Gastrocnemius medialis (tissue), 4 donors: Measurements from ENCODE around the gene LARP1. TPM values are rescaled to one million over a fixed set of nuclear protein-coding genes. Genes with fewer than 3 reads are reported as not detected.
"Not testable (repeated sequence)": the region's sequence is repeated elsewhere in the genome, so short reads cannot be mapped to it uniquely, and the experiment has no call there.

Source experiments
- ATAC-seq, 2 donors: fragments of 150-250 bp; one replicate each; pipeline ENCODE4 v1.9.1; 2016
- DNase-seq, 2 donors: peaks; one replicate each; pipeline ENCODE4 v3.0.0-alpha.2; 2019
- H3K27ac ChIP-seq, 4 donors: fragments of 200-600 bp; sonication (generic); 1 replicate in 1 of 4; 2 replicates in 3 of 4; pipeline ENCODE4 v1.5.1; 2016 to 2018; ENCODE audit warnings: mild to moderate bottlenecking in 2 of 4, moderate library complexity in 1 of 4
- H3K27me3 ChIP-seq, 3 donors: fragments of 200-600 bp; sonication (generic) in 2 of 3; 1 replicate in 1 of 3; 2 replicates in 2 of 3; pipeline versions ENCODE4 v1.5.1 to v1.6.0; 2016 to 2019; ENCODE audit warnings: mild to moderate bottlenecking in 1 of 3, moderate library complexity in 1 of 3
- H3K36me3 ChIP-seq, 2 donors: fragments of 200-600 bp; sonication (generic) in 1 of 2; one replicate each; pipeline ENCODE4 v1.5.1; 2017 to 2018
- H3K4me1 ChIP-seq, 2 donors: fragments of 200-600 bp; sonication (generic) in 1 of 2; one replicate each; pipeline ENCODE4 v1.5.1; 2016 to 2017; ENCODE audit warnings: mild to moderate bottlenecking in 2 of 2
- H3K4me3 ChIP-seq, 4 donors: fragments of 200-600 bp; sonication (generic) in 3 of 4; 1 replicate in 1 of 4; 2 replicates in 3 of 4; pipeline ENCODE4 v1.5.1; 2016 to 2019; ENCODE audit warnings: mild to moderate bottlenecking in 2 of 4
- H3K9me3 ChIP-seq, 3 donors: fragments of 200-600 bp; sonication (generic) in 2 of 3; 1 replicate in 1 of 3; 2 replicates in 2 of 3; pipeline ENCODE4 v1.5.1; 2016 to 2019
- POLR2A ChIP-seq, 2 donors: fragments of 450-650 bp; IDR thresholded peaks; one replicate each; pipeline ENCODE4 v1.6.1; 2017; ENCODE audit warnings: antibody characterized with exemption in 2 of 2, mild to moderate bottlenecking in 2 of 2, moderate library complexity in 2 of 2
- in situ Hi-C, 4 donors: fragments of 200-750 bp; cut with MboI; loops; one replicate each; pipeline versions ENCODE4 v1.15.0 to v1.8.0; 2017; ENCODE audit warnings: low sequenced_read_pairs in 4 of 4
- intact Hi-C: fragments of 100-400 bp; cut with DNase I; formaldehyde crosslinking; loops from one replicate; pipeline ENCODE4 v1.15.1; 2023; ENCODE audit warnings: low total_unique reads
- total RNA-seq, 4 donors: library from RNA; depleted of rRNA; stranded (reverse); fragments of >200 nt; gene quantifications; one replicate each; pipeline versions ENCODE4 v1.1.0 to v1.2.3, GENCODE V29; 2016
- TF ChIP-seq, protein P1 (sequence below), 5 experiments: fragments of 450-650 bp in 3 of 5; fragments of 200-600 bp in 2 of 5; sonication (generic) in 2 of 5; IDR thresholded peaks in 4 of 5; conservative IDR thresholded peaks in 1 of 5; 1 replicate in 4 of 5; 2 replicates in 1 of 5; pipeline ENCODE4 v1.5.1; 2016 to 2019; ENCODE audit warnings: antibody characterized with exemption in 5 of 5, mild to moderate bottlenecking in 3 of 5, moderate library complexity in 3 of 5

Gene LARP1
- total RNA-seq, 4 donors from 2014 or later, result 77.8 to 125 (median 119) TPM

DNA sequence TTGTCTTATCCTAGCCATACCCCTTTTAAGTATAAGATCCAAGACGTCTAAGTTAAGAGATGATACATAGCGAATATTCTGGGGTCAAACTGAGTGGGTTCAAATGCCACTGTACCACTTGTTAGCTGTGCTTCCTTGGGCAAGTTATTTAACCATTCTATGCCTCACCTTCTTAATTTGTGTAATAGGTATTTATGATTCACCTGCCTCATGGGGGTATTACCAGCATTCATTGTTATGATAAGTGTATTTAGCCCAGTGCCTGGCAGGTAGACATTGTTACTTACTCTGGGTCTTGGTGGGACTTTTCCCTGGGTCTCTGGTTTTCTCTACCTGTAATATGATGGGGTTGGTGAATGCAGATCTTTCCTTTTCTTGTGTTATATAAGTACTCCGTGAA is 3.8 kb downstream of the LARP1 start:
- Histone ChIP-seq H3K9me3 (no peaks in the 10 kb centered on the region), H3K36me3 (no peaks in the 10 kb centered on the region), H3K27ac (peak overlapping the region; percentile 98 to 100 (median 100)), H3K4me3 (peak overlapping the region in 1 of 4 donors; percentile 15), H3K4me1 (peaks cover 56% of the 10 kb centered on the region in 2 donors), H3K27me3 (no peaks in the 10 kb centered on the region)
- ATAC-seq (no peak), DNase-seq (no peak)
- TF ChIP-seq, protein P1, sequence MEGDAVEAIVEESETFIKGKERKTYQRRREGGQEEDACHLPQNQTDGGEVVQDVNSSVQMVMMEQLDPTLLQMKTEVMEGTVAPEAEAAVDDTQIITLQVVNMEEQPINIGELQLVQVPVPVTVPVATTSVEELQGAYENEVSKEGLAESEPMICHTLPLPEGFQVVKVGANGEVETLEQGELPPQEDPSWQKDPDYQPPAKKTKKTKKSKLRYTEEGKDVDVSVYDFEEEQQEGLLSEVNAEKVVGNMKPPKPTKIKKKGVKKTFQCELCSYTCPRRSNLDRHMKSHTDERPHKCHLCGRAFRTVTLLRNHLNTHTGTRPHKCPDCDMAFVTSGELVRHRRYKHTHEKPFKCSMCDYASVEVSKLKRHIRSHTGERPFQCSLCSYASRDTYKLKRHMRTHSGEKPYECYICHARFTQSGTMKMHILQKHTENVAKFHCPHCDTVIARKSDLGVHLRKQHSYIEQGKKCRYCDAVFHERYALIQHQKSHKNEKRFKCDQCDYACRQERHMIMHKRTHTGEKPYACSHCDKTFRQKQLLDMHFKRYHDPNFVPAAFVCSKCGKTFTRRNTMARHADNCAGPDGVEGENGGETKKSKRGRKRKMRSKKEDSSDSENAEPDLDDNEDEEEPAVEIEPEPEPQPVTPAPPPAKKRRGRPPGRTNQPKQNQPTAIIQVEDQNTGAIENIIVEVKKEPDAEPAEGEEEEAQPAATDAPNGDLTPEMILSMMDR (IDR thresholded peaks at IDR 0.05 in 4 of 5, conservative IDR thresholded peaks at IDR 0.05 in 1 of 5), result no peak
- no peak for TF ChIP-seq POLR2A (IDR thresholded peaks at IDR 0.05)
- intact Hi-C loops (loop anchor here (1.0 kb wide), 1 partner anchor 19 kb away; no protein-coding TSS in a partner anchor), in situ Hi-C loops (loop anchor here in 1 of 4 donors (10.0 kb wide), 1 partner anchor 74 kb away; no protein-coding TSS in a partner anchor)

DNA sequence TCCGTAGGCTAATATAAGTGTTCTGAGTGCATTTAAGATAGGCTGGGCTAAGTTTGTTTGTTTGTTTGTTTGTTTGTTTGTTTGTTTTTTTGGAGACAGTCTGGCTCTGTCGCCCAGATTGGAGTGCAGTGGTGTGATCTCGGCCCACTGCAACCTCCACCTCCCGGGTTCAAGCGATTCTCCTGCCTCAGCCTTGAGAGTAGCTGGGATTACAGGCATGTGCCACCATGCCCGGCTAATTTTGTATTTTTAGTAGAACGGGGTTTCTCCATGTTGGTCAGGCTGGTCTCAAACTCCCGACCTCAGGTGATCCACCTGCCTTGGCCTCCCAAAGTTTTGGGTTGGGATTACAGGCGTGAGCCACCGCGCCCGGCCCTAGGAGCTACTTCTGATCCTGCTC is 4.7 kb downstream of the LARP1 start:
- intact Hi-C loops, H3K9me3 ChIP-seq, H3K4me3 ChIP-seq, H3K36me3 ChIP-seq, DNase-seq, H3K27me3 ChIP-seq, ATAC-seq: not testable (repeated sequence)
- in situ Hi-C loops, result loop anchor here in 1 of 4 donors (10.0 kb wide), 1 partner anchor 75 kb away; no protein-coding TSS in a partner anchor
- H3K4me1 ChIP-seq, result peaks cover 53% of the 10 kb centered on the region in 2 donors
- H3K27ac ChIP-seq, result peak overlapping the region in 2 of 4 donors; percentile 60 to 99

DNA sequence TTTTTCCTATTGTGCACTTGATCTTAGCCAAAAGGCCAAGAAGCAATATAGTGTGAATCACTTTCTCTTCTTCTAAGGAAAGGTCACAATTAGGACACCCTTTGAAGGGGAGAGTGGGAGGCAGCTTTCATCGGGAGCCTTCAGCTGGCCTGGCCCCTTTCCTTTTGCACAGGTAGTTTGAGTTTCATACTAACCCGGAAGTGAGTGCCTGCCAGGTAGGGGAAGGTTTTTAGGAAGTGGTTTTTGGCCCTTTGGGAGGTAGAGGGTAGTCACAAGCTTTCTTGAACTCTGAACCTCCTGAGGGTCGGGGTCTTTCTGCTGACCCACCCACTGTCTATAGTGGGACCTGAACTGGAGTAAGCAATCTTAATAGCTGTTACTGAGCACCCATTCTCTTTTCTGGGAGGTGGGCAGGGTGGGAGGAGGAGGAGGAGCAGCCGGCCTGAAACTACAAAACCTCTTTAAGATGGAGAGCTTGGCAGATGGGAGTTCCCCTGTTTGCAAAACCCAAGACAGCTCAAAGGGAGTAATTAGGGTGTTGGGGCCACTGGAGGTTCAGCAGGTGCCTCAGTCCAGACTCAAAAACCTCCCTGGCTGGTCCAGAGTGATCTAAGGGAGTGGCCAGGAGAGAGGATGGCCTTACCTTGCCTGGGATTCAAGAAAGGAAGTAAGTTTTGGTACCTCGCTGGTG is 6.0 kb downstream of the LARP1 start:
- no peak for DNase-seq
- H3K4me1 ChIP-seq, result peaks cover 66% of the 10 kb centered on the region in 2 donors

GRCh38 chr5:154762261-154762660 is 7.1 kb downstream of the LARP1 start:
- Histone ChIP-seq H3K4me1 (peaks cover 77% of the 10 kb centered on the region in 2 donors), H3K27me3 (no peaks in the 10 kb centered on the region), H3K9me3 (no peaks in the 10 kb centered on the region), H3K36me3 (no peaks in the 10 kb centered on the region), H3K4me3 (no peak overlapping the region), H3K27ac (peak overlapping the region in 3 of 4 donors; percentile 30 to 60 (median 55))
- ATAC-seq (no peak), DNase-seq (no peak)
- TF ChIP-seq POLR2A (IDR thresholded peaks at IDR 0.05), result no peak
- TF ChIP-seq, protein P1 (IDR thresholded peaks at IDR 0.05 in 4 of 5, conservative IDR thresholded peaks at IDR 0.05 in 1 of 5), result no peak
- intact Hi-C loops, result no loop called here
- in situ Hi-C loops, result no loop called here

More for the DNA sequence above, 6.0 kb downstream of the LARP1 start:
- no peak overlapping the region for H3K4me3 ChIP-seq
- H3K27me3 ChIP-seq, result no peaks in the 10 kb centered on the region
- no peak for ATAC-seq
- no peak for TF ChIP-seq POLR2A (IDR thresholded peaks at IDR 0.05)
- TF ChIP-seq, protein P1 (IDR thresholded peaks at IDR 0.05 in 4 of 5, conservative IDR thresholded peaks at IDR 0.05 in 1 of 5), result no peak
- H3K27ac ChIP-seq, result peak overlapping the region; percentile 30 to 60 (median 44)
- no peaks in the 10 kb centered on the region for H3K36me3 ChIP-seq
- in situ Hi-C loops, result no loop called here
- H3K9me3 ChIP-seq, result no peaks in the 10 kb centered on the region
- intact Hi-C loops, result no loop called here

GRCh38 chr5:154762700-154763099 is 7.5 kb downstream of the LARP1 start:
- in situ Hi-C loops (no loop called here), intact Hi-C loops (no loop called here)
- H3K36me3 ChIP-seq, result no peaks in the 10 kb centered on the region
- ATAC-seq (no peak), DNase-seq (no peak)
- no peaks in the 10 kb centered on the region for H3K27me3 ChIP-seq
- H3K4me3 ChIP-seq, result no peak overlapping the region
- peak overlapping the region in 2 of 4 donors; percentile 55 to 60 for H3K27ac ChIP-seq
- peaks cover 81% of the 10 kb centered on the region in 2 donors for H3K4me1 ChIP-seq
- no peaks in the 10 kb centered on the region for H3K9me3 ChIP-seq
- no peak for TF ChIP-seq POLR2A (IDR thresholded peaks at IDR 0.05)
- TF ChIP-seq, protein P1 (IDR thresholded peaks at IDR 0.05 in 4 of 5, conservative IDR thresholded peaks at IDR 0.05 in 1 of 5), result no peak
